Smooth muscle cell (in vitro differentiated cells): ENCODE measurements around the gene TMEM247. TPM values are rescaled to one million over a fixed set of nuclear protein-coding genes. Genes with fewer than 3 reads are reported as not detected.

ENCODE experiments used
- DNase-seq: peaks from one replicate; lab custom pipeline; 2025; ENCODE audit not compliant: unreplicated experiment; lab: John Stamatoyannopoulos, UW
- H2AFZ ChIP-seq: fragments of 200-600 bp; sonication (generic); 2 replicates; pipeline ENCODE4 v1.6.0; 2016; ENCODE audit warnings: antibody characterized with exemption, low read depth, mild to moderate bottlenecking
- H3F3A ChIP-seq: fragments of 200-600 bp; sonication (generic); 2 replicates; pipeline ENCODE4 v1.6.0; 2017; ENCODE audit warnings: antibody characterized with exemption, low read depth
- H3K27ac ChIP-seq: fragments of 200-600 bp; sonication (generic); 2 replicates; pipeline ENCODE4 v1.5.1; 2016; ENCODE audit warnings: low read depth, mild to moderate bottlenecking
- H3K27me3 ChIP-seq: fragments of 200-600 bp; sonication (generic); 2 replicates; pipeline ENCODE4 v1.6.1; 2016; ENCODE audit warnings: low read depth, mild to moderate bottlenecking
- H3K36me3 ChIP-seq: fragments of 200-600 bp; sonication (generic); 2 replicates; pipeline ENCODE4 v1.5.1; 2016; ENCODE audit warnings: low read depth
- H3K4me1 ChIP-seq: fragments of 200-600 bp; sonication (generic); 2 replicates; pipeline ENCODE4 v1.5.1; 2016; ENCODE audit warnings: low read depth
- H3K4me2 ChIP-seq: fragments of 200-600 bp; sonication (generic); 2 replicates; pipeline ENCODE4 v1.6.0; 2016; ENCODE audit warnings: mild to moderate bottlenecking
- H3K4me3 ChIP-seq: fragments of 200-600 bp; sonication (generic); 2 replicates; pipeline ENCODE4 v1.5.1; 2016; ENCODE audit warnings: mild to moderate bottlenecking
- H3K79me2 ChIP-seq: fragments of 200-600 bp; sonication (generic); 2 replicates; pipeline ENCODE4 v1.6.0; 2016; ENCODE audit warnings: low read depth, mild to moderate bottlenecking
- H3K9ac ChIP-seq: fragments of 200-600 bp; sonication (generic); 2 replicates; pipeline ENCODE4 v1.6.0; 2016; ENCODE audit warnings: low read depth
- H3K9me3 ChIP-seq: fragments of 200-600 bp; sonication (generic); replicated peaks from 2 replicates; pipeline ENCODE4 v1.5.1; 2016; ENCODE audit warnings: low read depth
- H4K20me1 ChIP-seq: fragments of 200-600 bp; sonication (generic); 2 replicates; pipeline ENCODE4 v1.6.0; 2016; ENCODE audit warnings: low read depth
- WGBS: methylation state at CpG from one replicate; pipeline ENCODE4 v1.1.7; 2016; ENCODE audit warnings: low lambda C conversion rate; 5-methylcytosine and 5-hydroxymethylcytosine counted together
- polyA plus RNA-seq: library from polyadenylated mRNA; unstranded; fragments of >200 nt; fragmentation: Nextera tagmentation; extraction: Ambion mirVana; gene quantifications from 2 replicates; pipeline ENCODE4 v1.2.1, GENCODE V29; 2016
- total RNA-seq: library from RNA; depleted of rRNA; stranded (reverse); fragments of >200 nt; gene quantifications from 2 replicates; pipeline ENCODE4 v1.2.3, GENCODE V29; 2014
- TF ChIP-seq, protein P1 (sequence below): fragments of 200-600 bp; sonication (generic); IDR thresholded peaks from 2 replicates; pipeline ENCODE4 v1.5.1; 2017; ENCODE audit warnings: borderline replicate concordance, mild to moderate bottlenecking, antibody characterized with exemption; ENCODE audit not compliant: insufficient read depth, poor library complexity, severe bottlenecking

Gene TMEM247
- total and polyA plus RNA-seq, 2 experiments from 2014 or later: not detected

DNA sequence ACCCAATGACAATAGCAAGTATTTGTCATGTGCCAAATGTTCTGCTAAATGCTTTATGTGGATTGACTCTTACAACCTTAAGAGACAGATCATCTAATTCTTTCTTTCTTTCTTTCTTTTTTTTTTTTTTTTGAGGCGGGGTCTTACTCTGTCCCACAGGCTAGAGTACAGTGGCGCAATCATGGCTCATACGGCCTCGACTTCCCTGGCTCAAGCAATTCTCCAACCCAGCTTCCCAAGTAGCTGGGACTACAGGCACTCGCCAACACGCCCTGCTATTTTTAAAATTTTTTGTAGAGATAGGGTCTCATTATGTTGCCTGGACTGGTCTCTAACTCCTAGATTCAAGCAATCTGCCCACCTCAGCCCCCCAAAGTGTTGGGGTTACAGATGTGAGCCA lies 21.4 kb downstream of the TMEM247 start:
- Histone ChIP-seq H4K20me1 (no peaks in the 10 kb centered on the region), H3K4me3 (no peak overlapping the region), H3F3A (peaks cover 6% of the 10 kb centered on the region), H3K4me1 (peaks cover 5% of the 10 kb centered on the region), H3K9ac (no peak overlapping the region), H3K4me2 (peak overlapping the region; percentile 95), H3K27ac (no peak overlapping the region), H3K36me3 (no peaks in the 10 kb centered on the region), H2AFZ (no peak overlapping the region), H3K9me3 (no peaks in the 10 kb centered on the region), H3K27me3 (peaks cover 24% of the 10 kb centered on the region), H3K79me2 (no peaks in the 10 kb centered on the region)
- TF ChIP-seq, protein P1, sequence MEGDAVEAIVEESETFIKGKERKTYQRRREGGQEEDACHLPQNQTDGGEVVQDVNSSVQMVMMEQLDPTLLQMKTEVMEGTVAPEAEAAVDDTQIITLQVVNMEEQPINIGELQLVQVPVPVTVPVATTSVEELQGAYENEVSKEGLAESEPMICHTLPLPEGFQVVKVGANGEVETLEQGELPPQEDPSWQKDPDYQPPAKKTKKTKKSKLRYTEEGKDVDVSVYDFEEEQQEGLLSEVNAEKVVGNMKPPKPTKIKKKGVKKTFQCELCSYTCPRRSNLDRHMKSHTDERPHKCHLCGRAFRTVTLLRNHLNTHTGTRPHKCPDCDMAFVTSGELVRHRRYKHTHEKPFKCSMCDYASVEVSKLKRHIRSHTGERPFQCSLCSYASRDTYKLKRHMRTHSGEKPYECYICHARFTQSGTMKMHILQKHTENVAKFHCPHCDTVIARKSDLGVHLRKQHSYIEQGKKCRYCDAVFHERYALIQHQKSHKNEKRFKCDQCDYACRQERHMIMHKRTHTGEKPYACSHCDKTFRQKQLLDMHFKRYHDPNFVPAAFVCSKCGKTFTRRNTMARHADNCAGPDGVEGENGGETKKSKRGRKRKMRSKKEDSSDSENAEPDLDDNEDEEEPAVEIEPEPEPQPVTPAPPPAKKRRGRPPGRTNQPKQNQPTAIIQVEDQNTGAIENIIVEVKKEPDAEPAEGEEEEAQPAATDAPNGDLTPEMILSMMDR: no peak
- DNase-seq: no peak
- 84% methylated on average over 6 of the region's 6 CpGs for WGBS

DNA sequence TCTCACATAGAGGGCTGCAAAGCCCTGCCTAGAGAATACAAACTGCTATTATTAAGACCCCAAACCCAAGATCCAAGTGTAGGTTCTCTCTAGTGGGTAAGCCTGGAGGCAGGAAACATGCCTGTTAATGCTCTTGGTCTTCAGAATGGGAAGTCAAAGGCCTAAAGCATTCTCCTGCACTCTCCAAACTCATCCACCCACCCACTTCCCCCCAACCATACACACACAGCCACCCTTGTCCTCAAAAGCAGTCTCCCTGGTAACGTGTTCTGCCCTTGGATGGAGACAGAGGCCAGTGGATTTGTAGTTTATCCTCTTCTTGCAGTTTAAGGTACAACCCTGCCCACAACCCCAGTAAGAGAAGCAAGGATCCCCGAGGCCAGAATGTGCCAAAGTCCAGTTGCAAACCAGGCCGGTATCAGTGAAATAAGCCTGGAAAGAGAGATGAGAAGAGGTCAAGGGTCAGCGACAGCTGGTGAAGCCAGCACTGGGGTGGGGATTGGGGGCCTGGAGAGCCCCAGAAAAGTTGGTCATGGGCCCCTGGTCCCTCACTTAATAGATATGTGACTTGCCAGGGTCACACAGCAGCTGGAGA lies 23.0 kb downstream of the TMEM247 start:
- H4K20me1 ChIP-seq: no peaks in the 10 kb centered on the region
- DNase-seq: no peak
- H3K4me3 ChIP-seq: no peak overlapping the region
- H2AFZ ChIP-seq: no peak overlapping the region
- TF ChIP-seq, protein P1: no peak
- no peak overlapping the region for H3K27ac ChIP-seq
- no peaks in the 10 kb centered on the region for H3K79me2 ChIP-seq
- H3K4me1 ChIP-seq: peaks cover 5% of the 10 kb centered on the region
- H3K9me3 ChIP-seq: no peaks in the 10 kb centered on the region
- no peak overlapping the region for H3K9ac ChIP-seq
- no peak overlapping the region for H3K4me2 ChIP-seq
- WGBS: 80% methylated on average over 4 of the region's 4 CpGs
- no peaks in the 10 kb centered on the region for H3K36me3 ChIP-seq
- H3K27me3 ChIP-seq: peaks cover 19% of the 10 kb centered on the region
- H3F3A ChIP-seq: peaks cover 6% of the 10 kb centered on the region

DNA sequence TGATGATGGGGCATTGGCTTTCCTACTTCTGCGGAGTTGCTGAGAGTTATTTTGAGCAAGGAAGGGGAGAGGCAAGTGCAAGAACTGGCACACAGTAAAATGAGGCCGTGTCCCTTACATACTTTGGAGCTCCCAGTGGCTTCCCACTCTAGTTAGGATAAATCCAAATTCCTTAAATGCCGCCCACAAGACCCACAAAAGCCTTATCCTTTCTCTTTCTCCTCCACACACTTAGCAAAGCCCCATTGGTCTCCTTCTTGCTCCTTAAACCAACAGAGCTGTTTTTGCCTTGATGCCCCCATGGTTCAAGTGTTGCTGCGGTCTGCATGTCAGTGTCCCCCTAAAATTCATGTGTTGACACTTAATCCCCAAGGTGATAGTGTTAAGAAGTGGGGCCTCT lies 24.3 kb downstream of the TMEM247 start:
- H3K4me1 ChIP-seq: peaks cover 5% of the 10 kb centered on the region
- H3K27ac ChIP-seq: no peak overlapping the region
- no peaks in the 10 kb centered on the region for H3K9me3 ChIP-seq
- H3K36me3 ChIP-seq: no peaks in the 10 kb centered on the region
- no peaks in the 10 kb centered on the region for H3K79me2 ChIP-seq
- H3K4me3 ChIP-seq: no peak overlapping the region
- TF ChIP-seq, protein P1: no peak
- 82% methylated on average over 4 of the region's 4 CpGs for WGBS
- no peak overlapping the region for H3K4me2 ChIP-seq
- DNase-seq: no peak
- peaks cover 6% of the 10 kb centered on the region for H3K27me3 ChIP-seq
- no peak overlapping the region for H3K9ac ChIP-seq
- H2AFZ ChIP-seq: no peak overlapping the region
- H4K20me1 ChIP-seq: no peaks in the 10 kb centered on the region
- peaks cover 6% of the 10 kb centered on the region for H3F3A ChIP-seq

DNA sequence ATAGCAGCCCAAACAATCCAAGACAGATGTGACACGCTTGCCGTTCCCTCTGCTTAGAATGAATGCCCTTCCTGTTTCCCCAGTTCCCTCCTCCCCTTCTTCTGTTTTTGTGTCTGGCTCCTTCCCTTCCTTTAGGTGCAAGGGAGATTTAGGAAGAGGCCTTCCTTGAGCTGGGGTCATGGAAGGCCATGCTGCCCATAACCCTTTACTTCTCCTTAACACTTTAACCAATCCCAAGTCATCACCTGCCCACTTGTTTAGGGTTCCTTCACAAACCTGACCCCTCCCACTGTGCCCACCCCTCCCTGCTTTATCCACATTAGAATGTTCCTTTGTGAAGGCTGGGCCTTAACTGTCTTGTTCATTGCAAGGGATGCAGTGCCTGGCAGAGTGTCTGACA lies 24.9 kb downstream of the TMEM247 start:
- no peaks in the 10 kb centered on the region for H3K9me3 ChIP-seq
- H2AFZ ChIP-seq: no peak overlapping the region
- H3K4me3 ChIP-seq: no peak overlapping the region
- H4K20me1 ChIP-seq: no peaks in the 10 kb centered on the region
- H3K4me2 ChIP-seq: no peak overlapping the region
- peaks cover 5% of the 10 kb centered on the region for H3K4me1 ChIP-seq
- no peak overlapping the region for H3K27ac ChIP-seq
- 90% methylated on average over 2 of the region's 2 CpGs for WGBS
- H3K79me2 ChIP-seq: no peaks in the 10 kb centered on the region
- peaks cover 1% of the 10 kb centered on the region for H3K27me3 ChIP-seq
- H3F3A ChIP-seq: peaks cover 1% of the 10 kb centered on the region
- no peak for DNase-seq
- H3K36me3 ChIP-seq: no peaks in the 10 kb centered on the region
- H3K9ac ChIP-seq: no peak overlapping the region
- TF ChIP-seq, protein P1: no peak
